HepG2 (cell line): ENCODE data around the gene MLX. TPM values are rescaled to one million over a fixed set of nuclear protein-coding genes. Genes with fewer than 3 reads are reported as not detected.
A peak's percentile ranks its signal among the peaks of the same experiment; 100 is the strongest.

ENCODE experiments used
- AHR ChIP-seq: IDR thresholded peaks from 2 replicates; pipeline ENCODE4 v1.6.1; 2018; ENCODE audit warnings: missing genetic modification reagents, missing compliant biosample characterization
- AKAP8 ChIP-seq: sonication (generic); formaldehyde crosslinking; IDR thresholded peaks from 2 replicates; pipeline ENCODE4 v1.5.1; 2020; ENCODE audit warnings: mild to moderate bottlenecking, missing genetic modification reagents
- AKNA ChIP-seq: sonication (generic); formaldehyde crosslinking; IDR thresholded peaks from 2 replicates; pipeline ENCODE4 v1.4.0; 2020; ENCODE audit warnings: missing genetic modification reagents, borderline replicate concordance
- ELF1 ChIP-seq: sonication (generic); formaldehyde crosslinking; IDR thresholded peaks from 2 replicates; pipeline ENCODE4 v1.4.0; 2020; ENCODE audit warnings: missing genetic modification reagents
- EZH2 ChIP-seq: conservative IDR thresholded peaks from 2 replicates; pipeline ENCODE4 v1.6.1; 2012; ENCODE audit warnings: mild to moderate bottlenecking, low read depth, low read length, moderate library complexity
- GMEB2 ChIP-seq: IDR thresholded peaks from 2 replicates; pipeline ENCODE4 v1.6.1; 2016; ENCODE audit warnings: missing biosample characterization, missing genetic modification reagents, low read depth
- MEIS1 ChIP-seq: sonication (generic); formaldehyde crosslinking; IDR thresholded peaks from 2 replicates; pipeline ENCODE4 v1.9.0; 2021; ENCODE audit warnings: mild to moderate bottlenecking, missing genetic modification reagents, moderate library complexity, borderline replicate concordance
- MTA3 ChIP-seq: sonication (generic); formaldehyde crosslinking; IDR thresholded peaks from 2 replicates; pipeline ENCODE4 v1.4.0; 2020; ENCODE audit warnings: missing genetic modification reagents
- MYNN ChIP-seq: sonication (generic); formaldehyde crosslinking; IDR thresholded peaks from 2 replicates; pipeline ENCODE4 v1.4.0; 2020; ENCODE audit warnings: mild to moderate bottlenecking, low read depth, missing genetic modification reagents
- NRL ChIP-seq: sonication (generic); formaldehyde crosslinking; IDR thresholded peaks from 2 replicates; pipeline ENCODE4 v1.5.0; 2020; ENCODE audit warnings: missing genetic modification reagents, mild to moderate bottlenecking, moderate library complexity, borderline replicate concordance
- REL ChIP-seq: sonication (generic); formaldehyde crosslinking; conservative IDR thresholded peaks from 2 replicates; pipeline ENCODE4 v1.8.0; 2022; ENCODE audit warnings: mild to moderate bottlenecking, missing genetic modification reagents, moderate library complexity
- STAG1 ChIP-seq: sonication (generic); formaldehyde crosslinking; IDR thresholded peaks from 2 replicates; pipeline ENCODE4 v1.4.0; 2020; ENCODE audit warnings: missing genetic modification reagents
- TCF12 ChIP-seq, 2 experiments: fragments of 450-650 bp in 1 of 2; sonication (generic) in 1 of 2; formaldehyde crosslinking in 1 of 2; IDR thresholded peaks; 2 replicates each; pipeline versions ENCODE4 v1.6.1 to v1.8.0; 2017 to 2022; ENCODE audit warnings: antibody characterized with exemption in 1 of 2, mild to moderate bottlenecking in 1 of 2, missing genetic modification reagents in 1 of 2, moderate library complexity in 1 of 2
- TCF7L2 ChIP-seq: IDR thresholded peaks from 2 replicates; pipeline ENCODE4 v1.6.1; 2011; ENCODE audit warnings: mild to moderate bottlenecking, low read depth, low read length, moderate library complexity
- ZNF251 ChIP-seq: sonication (generic); formaldehyde crosslinking; IDR thresholded peaks from 2 replicates; pipeline ENCODE4 v1.9.0; 2021; ENCODE audit warnings: mild to moderate bottlenecking, missing genetic modification reagents
- ZNF781 ChIP-seq: sonication (generic); formaldehyde crosslinking; IDR thresholded peaks from 2 replicates; pipeline ENCODE4 v1.5.1; 2020; ENCODE audit warnings: borderline replicate concordance, mild to moderate bottlenecking, missing genetic modification reagents; ENCODE audit errors: not compliant biosample characterization
- ZNF792 ChIP-seq: IDR thresholded peaks from 2 replicates; pipeline ENCODE4 v1.6.1; 2016
- polyA plus RNA-seq, 8 experiments: library from polyadenylated mRNA; depleted of rRNA in 3 of 8; stranded (reverse) in 7 of 8; unstranded in 1 of 8; fragments of >200 nt; fragmentation: Illumina TruSeq in 4 of 8; extraction: Trizol in 4 of 8; gene quantifications; 2 replicates each; pipeline versions ENCODE4 v1.2.1 to v1.2.3, GENCODE V29; 2011 to 2016; ENCODE audit warnings: low read depth in 4 of 8, missing spikeins in 1 of 8, mixed read lengths in 1 of 8; ENCODE audit not compliant: insufficient read depth in 1 of 8
- total RNA-seq, 5 experiments: library from RNA; depleted of rRNA; stranded (reverse); fragments of >200 nt; fragmentation: Illumina TruSeq; extraction: Trizol; gene quantifications; 2 replicates each; pipeline ENCODE4 v1.2.3, GENCODE V29; 2016; ENCODE audit warnings: low read depth in 1 of 5
- TF ChIP-seq, protein P1 (sequence below): sonication (generic); formaldehyde crosslinking; IDR thresholded peaks from 2 replicates; pipeline ENCODE4 v1.4.0; 2020; ENCODE audit warnings: missing genetic modification reagents
- TF ChIP-seq, protein P2 (sequence below): sonication (generic); formaldehyde crosslinking; IDR thresholded peaks from 2 replicates; pipeline ENCODE4 v1.8.0; 2022; ENCODE audit warnings: mild to moderate bottlenecking, missing genetic modification reagents, moderate library complexity

Gene MLX
- total and polyA plus RNA-seq, 2 of the 13 experiments (the other 11 are each of a cell fraction or from before 2014, with no cell fraction given): 38.9 to 74.4 TPM

- peak; percentile 6; the same call in 1 of the 2 replicates for TF ChIP-seq AHR (CRISPR knock-in tag)
- TF ChIP-seq ELF1 (CRISPR knock-in tag): peak; percentile 78
- no peak for TF ChIP-seq ZNF251 (CRISPR knock-in tag)
- TF ChIP-seq STAG1: 0 out of 2 replicates have a peak, but pooled peaks have one; percentile 25
- peak; percentile 72 for TF ChIP-seq ZNF792
- TF ChIP-seq TCF12 (IDR thresholded peaks at IDR 0.05): no peak
- no peak for TF ChIP-seq TCF12 (CRISPR knock-in tag; IDR thresholded peaks at IDR 0.05)
- TF ChIP-seq MYNN (CRISPR knock-in tag): no peak; the same call in 1 of the 2 replicates
- peak; percentile 86 for TF ChIP-seq NRL
- TF ChIP-seq MEIS1 (CRISPR knock-in tag): no peak
- TF ChIP-seq, protein P1, sequence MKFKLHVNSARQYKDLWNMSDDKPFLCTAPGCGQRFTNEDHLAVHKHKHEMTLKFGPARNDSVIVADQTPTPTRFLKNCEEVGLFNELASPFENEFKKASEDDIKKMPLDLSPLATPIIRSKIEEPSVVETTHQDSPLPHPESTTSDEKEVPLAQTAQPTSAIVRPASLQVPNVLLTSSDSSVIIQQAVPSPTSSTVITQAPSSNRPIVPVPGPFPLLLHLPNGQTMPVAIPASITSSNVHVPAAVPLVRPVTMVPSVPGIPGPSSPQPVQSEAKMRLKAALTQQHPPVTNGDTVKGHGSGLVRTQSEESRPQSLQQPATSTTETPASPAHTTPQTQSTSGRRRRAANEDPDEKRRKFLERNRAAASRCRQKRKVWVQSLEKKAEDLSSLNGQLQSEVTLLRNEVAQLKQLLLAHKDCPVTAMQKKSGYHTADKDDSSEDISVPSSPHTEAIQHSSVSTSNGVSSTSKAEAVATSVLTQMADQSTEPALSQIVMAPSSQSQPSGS (CRISPR knock-in tag): peak; percentile 73
- TF ChIP-seq MTA3 (CRISPR knock-in tag): no peak
- TF ChIP-seq TCF7L2: no peak
- TF ChIP-seq ZNF781: no peak
- TF ChIP-seq REL (CRISPR knock-in tag): 0 out of 2 replicates have a peak, but pooled peaks have one; percentile 16
- no peak for TF ChIP-seq EZH2
- peak; percentile 19; the same call in 1 of the 2 replicates for TF ChIP-seq AKAP8 (CRISPR knock-in tag)
- TF ChIP-seq GMEB2 (CRISPR knock-in tag): peak; percentile 70
- TF ChIP-seq AKNA: peak; percentile 83; the same call in 1 of the 2 replicates
- TF ChIP-seq, protein P2, sequence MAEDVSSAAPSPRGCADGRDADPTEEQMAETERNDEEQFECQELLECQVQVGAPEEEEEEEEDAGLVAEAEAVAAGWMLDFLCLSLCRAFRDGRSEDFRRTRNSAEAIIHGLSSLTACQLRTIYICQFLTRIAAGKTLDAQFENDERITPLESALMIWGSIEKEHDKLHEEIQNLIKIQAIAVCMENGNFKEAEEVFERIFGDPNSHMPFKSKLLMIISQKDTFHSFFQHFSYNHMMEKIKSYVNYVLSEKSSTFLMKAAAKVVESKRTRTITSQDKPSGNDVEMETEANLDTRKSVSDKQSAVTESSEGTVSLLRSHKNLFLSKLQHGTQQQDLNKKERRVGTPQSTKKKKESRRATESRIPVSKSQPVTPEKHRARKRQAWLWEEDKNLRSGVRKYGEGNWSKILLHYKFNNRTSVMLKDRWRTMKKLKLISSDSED (CRISPR knock-in tag): no peak
Measured at GRCh38 chr17:42609182-42609813, 42.4 kb downstream of the MLX start, which contains the start of the genes RETREG3 and TUBG1 (continued).
